ENCODE results near the gene SLC12A4.

The SLC12A4 gene

DNA sequence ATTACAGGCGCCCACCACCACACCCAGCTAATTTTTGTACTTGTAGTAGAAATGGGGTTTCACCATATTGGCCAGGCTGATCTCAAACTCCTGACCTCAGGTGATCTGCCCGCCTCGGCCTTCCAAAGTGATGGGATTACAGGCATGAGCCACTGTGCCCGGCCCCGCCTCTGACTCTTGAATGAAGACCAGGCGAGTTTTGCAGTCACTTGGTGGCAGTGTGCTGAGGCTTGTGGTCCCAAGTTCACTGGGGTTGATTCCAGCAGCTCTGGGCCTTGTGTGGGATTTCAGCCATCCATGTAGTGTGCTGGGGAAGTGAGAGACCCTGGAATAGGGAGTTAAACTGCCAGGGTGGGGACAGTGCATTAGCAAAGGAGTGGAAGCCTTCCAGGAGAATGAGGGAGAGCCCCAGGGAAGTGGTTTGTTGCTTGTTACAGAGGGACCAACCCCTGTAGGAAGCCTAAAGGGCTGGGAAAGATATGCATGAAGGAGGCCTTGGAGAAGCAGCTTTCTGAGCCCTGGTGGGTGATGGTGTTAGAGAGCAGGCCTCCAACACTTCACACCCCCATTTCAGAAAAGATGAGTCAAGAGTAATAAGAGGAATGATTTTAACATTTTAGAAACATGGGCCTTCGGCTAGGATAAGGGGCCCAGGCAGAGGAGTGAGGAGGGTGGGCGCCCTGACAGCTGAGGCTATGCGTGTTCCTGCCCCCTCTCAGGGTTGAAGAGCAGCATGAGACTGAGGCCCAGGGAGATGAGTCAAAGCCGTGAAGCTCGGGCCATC lies 60.8 kb downstream of the SLC12A4 start:
- Histone ChIP-seq H3K4me3 (replicated peaks; ENCODE audit: insufficient read depth, low read length) (no peak overlapping the region), H3K27ac (replicated peaks) (no peak overlapping the region), H3K27me3 (ENCODE audit: insufficient read depth, poor library complexity, severe bottlenecking) (no peaks in the 10 kb centered on the region)
- DNase-seq (ENCODE audit: low read depth in 1 of 2, low spot score in 1 of 2) = no peak
- TF ChIP-seq REST (IDR thresholded peaks at IDR 0.05; ENCODE audit: insufficient replicate concordance, low read depth) = no peak
- no peak for TF ChIP-seq POLR2AphosphoS5 (IDR thresholded peaks at IDR 0.05; ENCODE audit: low read depth)
- TF ChIP-seq, protein P1, sequence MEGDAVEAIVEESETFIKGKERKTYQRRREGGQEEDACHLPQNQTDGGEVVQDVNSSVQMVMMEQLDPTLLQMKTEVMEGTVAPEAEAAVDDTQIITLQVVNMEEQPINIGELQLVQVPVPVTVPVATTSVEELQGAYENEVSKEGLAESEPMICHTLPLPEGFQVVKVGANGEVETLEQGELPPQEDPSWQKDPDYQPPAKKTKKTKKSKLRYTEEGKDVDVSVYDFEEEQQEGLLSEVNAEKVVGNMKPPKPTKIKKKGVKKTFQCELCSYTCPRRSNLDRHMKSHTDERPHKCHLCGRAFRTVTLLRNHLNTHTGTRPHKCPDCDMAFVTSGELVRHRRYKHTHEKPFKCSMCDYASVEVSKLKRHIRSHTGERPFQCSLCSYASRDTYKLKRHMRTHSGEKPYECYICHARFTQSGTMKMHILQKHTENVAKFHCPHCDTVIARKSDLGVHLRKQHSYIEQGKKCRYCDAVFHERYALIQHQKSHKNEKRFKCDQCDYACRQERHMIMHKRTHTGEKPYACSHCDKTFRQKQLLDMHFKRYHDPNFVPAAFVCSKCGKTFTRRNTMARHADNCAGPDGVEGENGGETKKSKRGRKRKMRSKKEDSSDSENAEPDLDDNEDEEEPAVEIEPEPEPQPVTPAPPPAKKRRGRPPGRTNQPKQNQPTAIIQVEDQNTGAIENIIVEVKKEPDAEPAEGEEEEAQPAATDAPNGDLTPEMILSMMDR (IDR thresholded peaks at IDR 0.05; ENCODE audit: insufficient read depth, low read length) = no peak
- TF ChIP-seq SPI1 (IDR thresholded peaks at IDR 0.05; ENCODE audit: borderline replicate concordance, low read depth) = no peak
- no peak for TF ChIP-seq GABPA (IDR thresholded peaks at IDR 0.05; ENCODE audit: low read depth)

DNA sequence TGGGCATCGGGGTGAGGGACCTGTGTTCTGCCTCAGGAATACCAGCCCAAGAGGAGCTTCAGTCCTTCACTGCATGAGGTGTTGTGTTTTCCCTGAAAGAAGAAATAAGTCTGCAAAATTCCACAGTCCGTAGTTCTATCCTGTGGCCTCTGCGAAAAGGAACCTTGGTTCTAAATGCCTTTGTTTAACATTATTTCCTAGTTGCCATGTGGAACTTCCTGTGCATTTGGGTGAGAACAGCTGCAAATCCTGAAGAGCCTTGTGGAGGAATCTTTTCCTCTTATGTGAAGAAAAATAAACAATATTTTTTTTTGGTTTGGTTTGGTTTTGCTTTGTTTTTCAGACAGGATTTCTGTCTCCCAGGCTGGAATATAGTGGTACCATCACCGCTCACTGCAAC lies 65.6 kb downstream of the SLC12A4 start:
- H3K27me3 ChIP-seq (ENCODE audit: insufficient read depth, poor library complexity, severe bottlenecking) = no peaks in the 10 kb centered on the region
- DNase-seq (ENCODE audit: low read depth in 1 of 2, low spot score in 1 of 2) = no peak
- TF ChIP-seq SPI1 (IDR thresholded peaks at IDR 0.05; ENCODE audit: borderline replicate concordance, low read depth) (no peak), REST (IDR thresholded peaks at IDR 0.05; ENCODE audit: insufficient replicate concordance, low read depth) (no peak)
- H3K27ac ChIP-seq (replicated peaks) = no peak overlapping the region
- no peak overlapping the region for H3K4me3 ChIP-seq (replicated peaks; ENCODE audit: insufficient read depth, low read length)

GRCh38 chr16:67901734-67902133 lies 66.7 kb downstream of the SLC12A4 start:
- no peak overlapping the region for H3K4me3 ChIP-seq (replicated peaks; ENCODE audit: insufficient read depth, low read length)
- no peaks in the 10 kb centered on the region for H3K27me3 ChIP-seq (ENCODE audit: insufficient read depth, poor library complexity, severe bottlenecking)
- H3K27ac ChIP-seq (replicated peaks) = no peak overlapping the region
- TF ChIP-seq SPI1 (IDR thresholded peaks at IDR 0.05; ENCODE audit: borderline replicate concordance, low read depth) (no peak), REST (IDR thresholded peaks at IDR 0.05; ENCODE audit: insufficient replicate concordance, low read depth) (no peak), POLR2AphosphoS5 (IDR thresholded peaks at IDR 0.05; ENCODE audit: low read depth) (no peak), GABPA (IDR thresholded peaks at IDR 0.05; ENCODE audit: low read depth) (no peak)
- TF ChIP-seq, protein P1 (IDR thresholded peaks at IDR 0.05; ENCODE audit: insufficient read depth, low read length) = no peak
- no peak for DNase-seq (ENCODE audit: low read depth in 1 of 2, low spot score in 1 of 2)

Measured in HL-60 (cell line).